Measurements from ENCODE around the gene UFM1. TPM values are rescaled to one million over a fixed set of nuclear protein-coding genes. Genes with fewer than 3 reads are reported as not detected.

UFM1 gene
- total RNA-seq, 2 experiments from 2014 or later, result 68.7 to 70.3 TPM

- Mint-ChIP-seq H3K27me3 (no peaks in the 10 kb centered on the region), H3K9me3 (no peaks in the 10 kb centered on the region), H3K36me3 (ENCODE audit: low read depth) (no peaks in the 10 kb centered on the region), H3K4me1 (ENCODE audit: low read depth) (no peaks in the 10 kb centered on the region), H3K4me3 (no peak overlapping the region), H3K27ac (no peak overlapping the region)
- no peak for DNase-seq
- no peak for ATAC-seq (ENCODE audit: poor library complexity)
- ChIA-PET POLR2A (no interaction called here), CTCF (interaction anchor here (0.8 kb wide), 1 partner anchor 13 kb away, joined by 3 read pairs; no protein-coding TSS in a partner anchor)
- H3K4me1 ChIP-seq (ENCODE audit: insufficient read depth, low read length), result no peaks in the 10 kb centered on the region
- H3K27ac ChIP-seq (ENCODE audit: low read depth in 1 of 2, low read length in 2 of 2), result no peak overlapping the region
- intact Hi-C loops (cut with DNase I, micrococcal nuclease), result loop anchor here in 1 of 2 experiments (5.0 kb wide), 1 partner anchor 32 kb away; no protein-coding TSS in a partner anchor
- H3K27me3 ChIP-seq (ENCODE audit: control insufficient read depth in 1 of 2, insufficient read depth in 2 of 2, low read length in 2 of 2), result no peaks in the 10 kb centered on the region
- no peak for TF ChIP-seq CTCF (IDR thresholded peaks at IDR 0.05)
- no peak overlapping the region for H3K4me3 ChIP-seq (ENCODE audit: low read length)
- H3K36me3 ChIP-seq (ENCODE audit: insufficient read depth, low read length), result no peaks in the 10 kb centered on the region
- no peaks in the 10 kb centered on the region for H3K9me3 ChIP-seq (ENCODE audit: control insufficient read depth in 1 of 2, insufficient read depth in 1 of 2, low read length in 2 of 2)
These were observed 14.8 kb upstream of the UFM1 start for GRCh38 chr13:38334845-38335244.

- H3K27ac ChIP-seq (ENCODE audit: low read depth in 1 of 2, low read length in 2 of 2), result no peak overlapping the region
- H3K36me3 Mint-ChIP-seq (ENCODE audit: low read depth), result no peaks in the 10 kb centered on the region
- H3K27ac Mint-ChIP-seq, result no peak overlapping the region
- H3K4me1 ChIP-seq (ENCODE audit: insufficient read depth, low read length), result no peaks in the 10 kb centered on the region
- no peaks in the 10 kb centered on the region for H3K36me3 ChIP-seq (ENCODE audit: insufficient read depth, low read length)
- ChIA-PET POLR2A (no interaction called here), CTCF (interaction anchor here (0.8 kb wide), 1 partner anchor 36 kb away, joined by 3 read pairs; no protein-coding TSS in a partner anchor)
- H3K4me3 ChIP-seq (ENCODE audit: low read length), result no peak overlapping the region
- ATAC-seq (ENCODE audit: poor library complexity) (no peak), DNase-seq (no peak)
- intact Hi-C loops (cut with DNase I, micrococcal nuclease), result no loop called here
- H3K9me3 ChIP-seq (ENCODE audit: control insufficient read depth in 1 of 2, insufficient read depth in 1 of 2, low read length in 2 of 2), result no peaks in the 10 kb centered on the region
- H3K9me3 Mint-ChIP-seq, result no peaks in the 10 kb centered on the region
- peaks cover 0 to 4% of the 10 kb centered on the region in 2 experiments for H3K27me3 ChIP-seq (ENCODE audit: control insufficient read depth in 1 of 2, insufficient read depth in 2 of 2, low read length in 2 of 2)
- TF ChIP-seq CTCF (IDR thresholded peaks at IDR 0.05), result no peak
- no peak overlapping the region for H3K4me3 Mint-ChIP-seq
- H3K4me1 Mint-ChIP-seq (ENCODE audit: low read depth), result no peaks in the 10 kb centered on the region
- peaks cover 17% of the 10 kb centered on the region for H3K27me3 Mint-ChIP-seq
These were observed 11.6 kb upstream of the UFM1 start for GRCh38 chr13:38338089-38338488.

GRCh38 chr13:38340624-38341023 is 9.0 kb upstream of the UFM1 start:
- ChIA-PET POLR2A (interaction anchor here (1.2 kb wide), 1 partner anchor 9 kb away, joined by 3 read pairs; the partner anchor contains the start of gene UFM1), CTCF (no interaction called here)
- no peak overlapping the region for H3K27ac Mint-ChIP-seq

More at GRCh38 chr13:38340624-38341023, 9.0 kb upstream of the UFM1 start:
- no peaks in the 10 kb centered on the region for H3K9me3 Mint-ChIP-seq
- H3K27me3 Mint-ChIP-seq, result peaks cover 17% of the 10 kb centered on the region
- H3K4me3 Mint-ChIP-seq, result no peak overlapping the region
- no peak overlapping the region for H3K4me3 ChIP-seq (ENCODE audit: low read length)
- peaks cover 0 to 4% of the 10 kb centered on the region in 2 experiments for H3K27me3 ChIP-seq (ENCODE audit: control insufficient read depth in 1 of 2, insufficient read depth in 2 of 2, low read length in 2 of 2)
- H3K36me3 ChIP-seq (ENCODE audit: insufficient read depth, low read length), result no peaks in the 10 kb centered on the region
- TF ChIP-seq CTCF (IDR thresholded peaks at IDR 0.05), result no peak
- ATAC-seq (ENCODE audit: poor library complexity) (no peak), DNase-seq (no peak)
- H3K9me3 ChIP-seq (ENCODE audit: control insufficient read depth in 1 of 2, insufficient read depth in 1 of 2, low read length in 2 of 2), result no peaks in the 10 kb centered on the region
- intact Hi-C loops (cut with DNase I, micrococcal nuclease), result no loop called here
- no peaks in the 10 kb centered on the region for H3K36me3 Mint-ChIP-seq (ENCODE audit: low read depth)
- H3K4me1 Mint-ChIP-seq (ENCODE audit: low read depth), result no peaks in the 10 kb centered on the region
- H3K4me1 ChIP-seq (ENCODE audit: insufficient read depth, low read length), result no peaks in the 10 kb centered on the region
- H3K27ac ChIP-seq (ENCODE audit: low read depth in 1 of 2, low read length in 2 of 2), result no peak overlapping the region

All from CD4-positive, alpha-beta T cell (primary cell).